Left lobe of liver (tissue), 2 donors: ENCODE results near the gene NCR3LG1. TPM values are rescaled to one million over a fixed set of nuclear protein-coding genes. Genes with fewer than 3 reads are reported as not detected.

Experiments
- ATAC-seq: fragments of 200-7000 bp; cut with Tn5 transposase; one replicate; pipeline ENCODE4 v1.9.1; 2020; ENCODE audit warnings: mild to moderate bottlenecking, moderate library complexity
- DNase-seq: peaks from one replicate; pipeline ENCODE4 v3.0.0-alpha.2; 2020; ENCODE audit warnings: low spot score
- total RNA-seq: library from RNA; stranded (reverse); gene quantifications from one replicate; pipeline ENCODE4 v1.2.1, GENCODE V29; 2021
- donor health status: DM: no; HTN: no; CAD: no; lungs with moderate emphysema.
- donor health status: DM: no; HTN: yes; CAD: no.

Gene NCR3LG1
- total RNA-seq, 1 donor from 2014 or later: 0.35 TPM

GRCh38 chr11:17369684-17370243, 18.2 kb downstream of the NCR3LG1 start:
- DNase-seq (no peak), ATAC-seq (no peak)

GRCh38 chr11:17371614-17372013, 20.0 kb downstream of the NCR3LG1 start:
- ATAC-seq (no peak), DNase-seq (no peak)

DNA sequence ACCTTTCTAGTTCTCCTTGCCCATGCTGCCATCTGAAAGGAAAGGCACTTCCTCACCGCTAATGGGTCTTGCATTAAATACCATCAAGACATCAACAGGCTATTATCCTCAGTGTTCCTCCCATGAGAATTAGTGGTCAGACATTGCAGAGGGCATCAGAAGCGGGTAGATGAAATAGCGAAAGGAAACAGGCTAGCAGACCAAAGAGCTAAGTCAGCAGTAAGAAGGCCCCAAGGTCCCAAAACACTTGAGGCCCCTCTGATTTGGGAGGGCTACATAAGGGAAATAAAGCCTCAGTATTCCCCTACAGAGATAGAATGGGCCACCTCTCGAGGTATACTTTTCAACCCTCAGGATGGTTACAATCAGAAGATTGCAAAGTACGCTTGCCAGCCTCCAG, 23.9 kb downstream of the NCR3LG1 start:
- DNase-seq (no peak), ATAC-seq (no peak)

- no peak for DNase-seq
- ATAC-seq: no peak
Measured at GRCh38 chr11:17376493-17376892, 24.9 kb downstream of the NCR3LG1 start.

- ATAC-seq: no peak
- no peak for DNase-seq
Measured at GRCh38 chr11:17378655-17379054, 27.1 kb downstream of the NCR3LG1 start.

DNA sequence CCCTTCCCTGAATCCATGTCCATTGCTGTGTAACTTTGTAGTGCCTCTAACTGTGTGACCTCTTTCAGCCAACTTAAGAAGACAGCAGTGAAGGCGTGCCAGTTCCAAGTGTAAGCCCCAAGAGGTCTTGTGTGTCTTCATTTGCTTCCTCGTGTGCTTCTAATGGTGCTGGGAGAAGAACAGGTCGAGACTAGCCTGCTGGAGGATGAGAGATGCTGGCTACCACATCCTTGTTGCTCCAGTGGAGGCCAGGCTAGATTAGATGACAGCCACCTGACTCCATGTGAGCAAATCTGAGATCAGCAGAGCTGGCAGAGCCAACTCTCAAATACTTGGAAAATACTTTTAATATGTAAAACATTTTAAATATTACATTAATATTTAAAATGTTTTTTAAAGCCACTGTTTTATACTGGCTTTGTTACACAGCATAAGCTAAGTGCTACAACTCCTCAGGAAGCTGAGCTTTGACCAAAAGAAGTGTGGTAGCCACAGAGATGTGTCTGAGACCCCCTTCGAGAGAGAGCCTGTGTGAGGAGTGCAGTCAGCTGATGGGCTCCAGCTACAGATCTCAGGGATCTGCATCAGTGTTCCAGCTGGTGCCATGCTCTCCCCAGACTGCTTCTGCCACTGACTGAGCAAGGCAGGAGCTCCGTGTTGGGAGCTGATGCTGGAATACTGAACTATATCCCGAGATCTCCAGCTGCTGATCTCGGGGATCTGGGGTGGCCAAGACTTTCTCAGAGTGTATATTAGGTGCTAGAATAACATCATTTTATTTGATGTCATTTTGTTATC, 28.0 kb downstream of the NCR3LG1 start:
- no peak for ATAC-seq
- no peak for DNase-seq

GRCh38 chr11:17381156-17381555, 29.6 kb downstream of the NCR3LG1 start:
- ATAC-seq: no peak
- DNase-seq: no peak

- DNase-seq: no peak
- no peak for ATAC-seq
Measured at GRCh38 chr11:17382046-17382728, 30.6 kb downstream of the NCR3LG1 start.

DNA sequence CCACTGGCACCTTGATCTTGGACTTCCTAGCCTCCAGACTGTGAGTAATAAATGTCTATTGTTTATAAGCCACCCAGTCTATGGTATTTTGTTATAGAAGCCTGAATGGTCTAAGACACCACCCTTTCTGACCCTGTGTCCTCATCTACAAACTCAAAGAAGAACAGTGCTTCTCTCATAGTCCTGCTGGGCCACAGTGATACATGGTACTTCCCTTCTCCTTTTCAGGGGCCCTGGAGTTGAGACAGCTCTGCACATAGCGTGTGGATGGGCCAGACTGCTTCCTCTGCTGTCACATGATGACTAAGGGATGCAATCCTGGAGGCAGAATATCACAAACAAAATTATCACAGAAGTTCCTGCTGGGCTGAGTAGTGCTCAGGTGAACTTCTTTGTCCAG, 31.9 kb downstream of the NCR3LG1 start:
- no peak for ATAC-seq

GRCh38 chr11:17384002-17384511, 32.5 kb downstream of the NCR3LG1 start:
- DNase-seq (peak; percentile 80), ATAC-seq (peak; percentile 79)

More for the DNA sequence above, 31.9 kb downstream of the NCR3LG1 start:
- DNase-seq: no peak

DNA sequence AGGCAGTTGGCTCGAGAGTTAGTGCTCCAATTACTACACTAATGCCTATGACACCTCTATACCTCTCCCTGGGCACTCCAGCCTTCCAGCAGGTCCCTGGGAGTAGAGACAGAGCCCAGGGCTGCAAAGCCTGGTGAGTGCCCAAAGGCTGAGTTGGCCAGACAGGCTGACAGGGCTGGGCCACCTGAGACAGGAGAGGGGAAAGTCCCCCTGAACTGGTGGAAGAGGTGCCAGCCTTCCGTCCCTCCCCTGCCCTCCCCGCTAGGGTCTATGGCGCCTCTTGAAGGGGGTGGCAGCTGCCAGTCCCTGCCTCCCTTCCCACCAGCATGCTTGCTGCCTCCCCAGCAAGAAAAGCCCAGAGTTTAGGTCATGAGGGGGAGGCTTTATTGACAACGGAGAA, 33.9 kb downstream of the NCR3LG1 start:
- DNase-seq (no peak), ATAC-seq (no peak)

DNA sequence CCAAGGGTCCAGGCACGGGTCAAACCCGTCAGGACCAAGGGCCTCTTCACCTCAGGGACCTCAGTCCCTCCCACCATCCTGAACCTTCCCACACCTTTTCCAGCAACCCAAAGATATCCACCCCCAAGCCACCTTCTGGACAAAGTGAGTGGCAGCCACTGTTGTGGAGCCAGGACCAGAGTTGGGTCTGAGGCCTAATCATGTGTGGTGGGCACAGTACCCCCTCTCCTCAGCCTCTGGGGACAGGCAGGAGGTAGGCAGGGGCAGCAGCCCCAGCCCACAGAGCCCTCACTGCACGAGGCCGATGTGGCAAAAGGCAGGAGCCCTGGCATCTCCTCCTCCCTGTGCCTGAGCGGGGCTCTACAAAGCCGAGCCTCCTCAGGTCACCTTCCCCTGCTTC, 34.3 kb downstream of the NCR3LG1 start:
- ATAC-seq: no peak

DNA sequence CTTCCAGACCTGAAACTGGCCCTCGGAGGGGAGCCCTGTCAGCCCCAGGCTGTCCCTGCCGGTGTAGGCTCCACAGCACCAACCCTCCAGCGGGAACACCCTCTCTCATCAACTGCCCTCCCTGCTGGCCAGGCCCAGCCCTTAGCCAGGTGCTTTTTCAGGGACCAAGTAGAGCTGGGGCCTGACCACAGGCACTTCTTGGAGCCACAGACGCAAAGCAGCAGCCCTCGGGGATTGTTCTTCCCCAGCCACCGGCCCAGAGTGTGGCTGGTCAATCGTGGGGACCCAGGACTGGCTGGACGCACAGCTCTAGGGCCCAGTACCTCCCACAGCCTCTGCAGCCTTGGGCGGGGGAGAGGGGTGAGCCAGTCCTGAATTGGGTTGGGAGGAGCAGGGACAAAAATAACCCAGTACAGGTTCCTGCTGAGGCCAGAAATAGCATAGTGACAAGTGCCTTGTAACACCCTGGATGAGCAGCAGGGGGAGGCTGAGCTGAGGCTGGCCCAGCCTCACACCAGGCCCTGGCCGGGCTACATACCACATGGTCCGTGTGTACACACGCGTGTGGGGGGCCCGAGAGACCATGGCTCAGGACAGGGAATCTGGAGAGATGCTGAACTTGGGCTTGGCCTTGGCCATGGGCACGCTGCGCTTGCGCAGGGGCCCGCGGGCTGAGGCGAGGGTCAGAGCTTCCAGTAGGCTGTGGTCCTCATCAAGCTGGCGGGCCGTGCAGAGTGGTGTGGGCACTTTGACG, 34.9 kb downstream of the NCR3LG1 start:
- peak; percentile 65 for ATAC-seq
- no peak for DNase-seq

More for the DNA sequence above, 34.3 kb downstream of the NCR3LG1 start:
- no peak for DNase-seq

- DNase-seq (no peak), ATAC-seq (no peak)
Measured at GRCh38 chr11:17387254-17387653, 35.7 kb downstream of the NCR3LG1 start.

DNA sequence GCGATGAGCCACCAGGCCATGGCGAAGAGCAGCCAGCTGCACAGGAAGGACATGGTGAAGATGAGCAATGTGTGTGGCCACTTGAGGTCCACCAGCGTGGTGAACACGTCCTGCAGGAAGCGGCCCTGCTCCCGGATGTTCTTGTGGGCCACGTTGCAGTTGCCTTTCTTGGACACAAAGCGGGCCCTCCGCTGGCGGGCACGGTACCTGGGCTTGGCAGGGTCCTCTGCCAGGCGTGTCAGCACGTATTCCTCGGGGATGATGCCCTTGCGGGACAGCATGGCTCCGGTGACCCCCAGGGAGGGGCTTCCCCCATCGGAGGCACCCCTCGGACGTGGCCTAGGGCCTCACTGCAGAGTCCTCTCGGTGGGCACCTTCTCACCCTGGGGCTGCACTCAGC, 36.2 kb downstream of the NCR3LG1 start:
- ATAC-seq (no peak), DNase-seq (no peak)

GRCh38 chr11:17388609-17389210, 37.1 kb downstream of the NCR3LG1 start, which contains the start of gene KCNJ11:
KCNJ11 (minus strand) TSS chr11:17388659; CDS start chr11:17388091, 568 bp downstream.
- DNase-seq (no peak), ATAC-seq (peak; percentile 64)

DNA sequence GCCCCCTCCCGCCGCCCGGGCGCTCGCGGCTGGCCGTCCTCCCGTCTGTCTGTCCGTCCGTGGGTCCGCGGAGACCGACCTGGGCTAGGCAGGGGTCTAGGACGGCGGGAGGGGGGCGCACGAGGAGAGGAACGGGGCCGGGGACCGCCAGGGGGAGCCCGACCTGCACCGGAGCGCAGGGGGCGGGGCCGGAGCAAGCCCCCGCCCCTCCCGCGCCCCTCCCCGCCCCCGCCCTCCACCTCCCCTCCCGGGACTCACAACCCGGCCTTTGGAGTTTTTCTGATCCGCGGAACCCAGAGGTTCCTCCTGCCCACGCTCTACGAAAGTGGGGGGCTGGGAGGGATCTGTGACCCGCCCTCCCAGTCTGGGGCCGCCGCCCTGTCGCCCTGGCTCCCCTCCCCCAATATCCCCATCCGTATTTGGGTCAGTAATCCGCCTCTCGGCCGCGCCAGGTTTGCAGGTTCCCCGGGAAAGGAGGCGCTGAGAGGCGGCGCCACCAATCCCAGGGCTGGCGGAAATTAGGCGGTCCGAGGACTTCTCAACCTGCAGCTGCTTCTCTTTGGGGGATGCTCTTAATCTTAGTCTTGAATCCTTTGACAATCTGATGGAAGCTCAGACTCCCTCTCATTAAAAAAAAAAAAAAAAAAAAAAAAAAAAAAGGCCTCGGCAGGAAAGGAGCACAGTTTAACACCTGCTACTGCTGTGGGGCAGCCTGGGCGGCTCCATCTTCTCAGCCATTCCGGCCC, 37.8 kb downstream of the NCR3LG1 start:
- DNase-seq: peak; percentile 88
- peak; percentile 90 for ATAC-seq

DNA sequence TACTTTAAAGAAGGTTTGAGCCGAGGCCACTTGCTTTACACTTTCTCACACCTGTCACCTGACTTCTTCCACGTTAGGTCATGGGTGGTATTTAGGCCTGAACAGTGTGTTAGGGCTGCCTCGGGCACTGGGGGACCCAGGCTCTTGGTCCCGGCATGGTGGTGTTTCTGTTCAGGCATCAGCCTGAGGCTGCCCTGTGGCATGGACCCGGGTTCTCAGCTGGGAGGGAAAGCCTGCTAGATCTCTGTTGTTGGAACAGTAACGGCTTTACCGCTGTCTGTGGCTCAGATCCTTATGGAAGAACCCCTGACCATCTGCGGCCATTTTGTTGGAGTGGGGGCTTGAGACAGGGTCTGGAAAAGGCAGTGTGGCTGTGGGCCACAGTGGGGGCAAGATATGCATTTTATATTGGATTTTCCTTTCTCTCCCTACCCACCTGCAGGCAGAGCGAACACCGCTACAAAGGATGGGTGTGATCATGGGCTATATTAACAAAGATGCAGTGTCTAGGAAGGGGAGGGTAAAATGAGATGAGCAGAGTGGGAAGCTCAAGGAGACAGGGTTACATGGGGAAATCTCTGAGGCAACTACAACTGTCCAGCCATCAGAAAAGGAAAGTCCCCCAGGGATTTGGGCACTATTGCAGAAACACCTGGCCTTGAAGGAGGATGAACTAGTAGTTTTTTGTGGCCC, 38.5 kb downstream of the NCR3LG1 start:
- no peak for DNase-seq

More for the DNA sequence above, 38.5 kb downstream of the NCR3LG1 start:
- no peak for ATAC-seq
